ENCODE data around the gene COL4A2.

GRCh38 chr13:110394371-110394841, 87.3 kb downstream of the COL4A2 start:
- TF ChIP-seq CTCF (IDR thresholded peaks at IDR 0.05) = no peak
- TF ChIP-seq POLR2A (IDR thresholded peaks at IDR 0.05) = no peak
- TF ChIP-seq EP300 (IDR thresholded peaks at IDR 0.05) = no peak
